ENCODE measurements around the gene BBS9. TPM values are rescaled to one million over a fixed set of nuclear protein-coding genes. Genes with fewer than 3 reads are reported as not detected.

BBS9 gene
- total RNA-seq, 2 experiments from 2014 or later = 16.0 to 20.4 TPM

DNA sequence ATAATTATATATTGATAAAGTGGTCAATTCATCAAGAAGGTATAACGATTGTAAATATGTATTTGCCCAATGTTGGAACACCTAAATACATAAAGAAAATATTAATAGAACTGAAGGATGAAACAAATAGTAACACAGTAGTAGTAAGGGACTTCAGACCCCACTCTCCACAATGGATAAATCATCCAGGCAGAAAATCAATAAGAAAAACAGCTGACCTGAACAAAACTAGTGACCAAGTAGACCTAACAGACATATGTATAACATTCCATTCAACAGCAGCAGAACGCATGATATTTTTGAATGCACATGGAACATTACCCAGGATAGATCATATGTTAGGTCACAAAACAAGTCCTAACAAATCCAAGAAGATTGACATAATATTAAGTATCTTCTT, 489.9 kb downstream of the BBS9 start:
- POLR2A ChIA-PET = no interaction called here
- H3K9me3 ChIP-seq (ENCODE audit: control insufficient read depth in 1 of 2, insufficient read depth in 1 of 2, low read length in 2 of 2) = no peaks in the 10 kb centered on the region
- CTCF ChIA-PET = no interaction called here
- TF ChIP-seq, protein P1, sequence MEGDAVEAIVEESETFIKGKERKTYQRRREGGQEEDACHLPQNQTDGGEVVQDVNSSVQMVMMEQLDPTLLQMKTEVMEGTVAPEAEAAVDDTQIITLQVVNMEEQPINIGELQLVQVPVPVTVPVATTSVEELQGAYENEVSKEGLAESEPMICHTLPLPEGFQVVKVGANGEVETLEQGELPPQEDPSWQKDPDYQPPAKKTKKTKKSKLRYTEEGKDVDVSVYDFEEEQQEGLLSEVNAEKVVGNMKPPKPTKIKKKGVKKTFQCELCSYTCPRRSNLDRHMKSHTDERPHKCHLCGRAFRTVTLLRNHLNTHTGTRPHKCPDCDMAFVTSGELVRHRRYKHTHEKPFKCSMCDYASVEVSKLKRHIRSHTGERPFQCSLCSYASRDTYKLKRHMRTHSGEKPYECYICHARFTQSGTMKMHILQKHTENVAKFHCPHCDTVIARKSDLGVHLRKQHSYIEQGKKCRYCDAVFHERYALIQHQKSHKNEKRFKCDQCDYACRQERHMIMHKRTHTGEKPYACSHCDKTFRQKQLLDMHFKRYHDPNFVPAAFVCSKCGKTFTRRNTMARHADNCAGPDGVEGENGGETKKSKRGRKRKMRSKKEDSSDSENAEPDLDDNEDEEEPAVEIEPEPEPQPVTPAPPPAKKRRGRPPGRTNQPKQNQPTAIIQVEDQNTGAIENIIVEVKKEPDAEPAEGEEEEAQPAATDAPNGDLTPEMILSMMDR (IDR thresholded peaks at IDR 0.05) = no peak
- H3K36me3 ChIP-seq (ENCODE audit: insufficient read depth, low read length) = no peaks in the 10 kb centered on the region
- H3K4me3 ChIP-seq (ENCODE audit: low read length) = no peak overlapping the region
- H3K27me3 ChIP-seq (ENCODE audit: control insufficient read depth in 1 of 2, insufficient read depth in 2 of 2, low read length in 2 of 2) = no peaks in the 10 kb centered on the region
- H3K4me3 Mint-ChIP-seq = no peak overlapping the region
- intact Hi-C loops (cut with DNase I, micrococcal nuclease) = no loop called here
- no peaks in the 10 kb centered on the region for H3K27me3 Mint-ChIP-seq
- DNase-seq (no peak), ATAC-seq (ENCODE audit: poor library complexity) (no peak)
- no peak overlapping the region for H3K27ac ChIP-seq (ENCODE audit: low read depth in 1 of 2, low read length in 2 of 2)
- peaks cover 22% of the 10 kb centered on the region for H3K36me3 Mint-ChIP-seq (ENCODE audit: low read depth)
- H3K4me1 Mint-ChIP-seq (ENCODE audit: low read depth) = no peaks in the 10 kb centered on the region
- H3K27ac Mint-ChIP-seq = no peak overlapping the region
- peaks cover 12% of the 10 kb centered on the region for H3K9me3 Mint-ChIP-seq
- H3K4me1 ChIP-seq (ENCODE audit: insufficient read depth, low read length) = no peaks in the 10 kb centered on the region

DNA sequence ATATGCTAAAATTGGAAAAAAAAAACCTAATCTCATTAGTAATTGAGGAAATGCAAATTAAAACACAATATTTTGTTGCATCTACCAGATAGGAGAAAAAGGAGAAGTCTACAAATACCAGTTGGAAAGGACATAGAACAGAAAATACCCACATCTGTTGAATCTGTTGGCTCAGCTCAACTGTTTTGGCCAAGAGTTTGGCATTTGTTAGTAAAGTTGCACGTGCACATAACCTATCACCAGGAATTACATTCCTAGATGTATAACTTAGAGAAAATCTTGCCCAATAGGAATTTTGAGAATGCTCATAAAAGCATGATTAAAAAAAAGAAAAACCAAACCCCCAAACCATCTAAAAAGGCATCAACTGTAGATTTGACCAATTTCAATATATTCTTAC, 493.9 kb downstream of the BBS9 start:
- Mint-ChIP-seq H3K4me1 (ENCODE audit: low read depth) (no peaks in the 10 kb centered on the region), H3K27ac (no peak overlapping the region), H3K27me3 (no peaks in the 10 kb centered on the region), H3K36me3 (ENCODE audit: low read depth) (peaks cover 25% of the 10 kb centered on the region), H3K4me3 (no peak overlapping the region), H3K9me3 (peaks cover 18% of the 10 kb centered on the region)
- ChIA-PET POLR2A (no interaction called here), CTCF (no interaction called here)
- no peaks in the 10 kb centered on the region for H3K36me3 ChIP-seq (ENCODE audit: insufficient read depth, low read length)
- peaks cover 0 to 4% of the 10 kb centered on the region in 2 experiments for H3K9me3 ChIP-seq (ENCODE audit: control insufficient read depth in 1 of 2, insufficient read depth in 1 of 2, low read length in 2 of 2)
- TF ChIP-seq, protein P1 (IDR thresholded peaks at IDR 0.05) = no peak
- H3K4me3 ChIP-seq (ENCODE audit: low read length) = no peak overlapping the region
- H3K4me1 ChIP-seq (ENCODE audit: insufficient read depth, low read length) = no peaks in the 10 kb centered on the region
- H3K27ac ChIP-seq (ENCODE audit: low read depth in 1 of 2, low read length in 2 of 2) = no peak overlapping the region
- ATAC-seq (ENCODE audit: poor library complexity) (no peak), DNase-seq (no peak)
- intact Hi-C loops (cut with DNase I, micrococcal nuclease) = no loop called here
- H3K27me3 ChIP-seq (ENCODE audit: control insufficient read depth in 1 of 2, insufficient read depth in 2 of 2, low read length in 2 of 2) = no peaks in the 10 kb centered on the region

DNA sequence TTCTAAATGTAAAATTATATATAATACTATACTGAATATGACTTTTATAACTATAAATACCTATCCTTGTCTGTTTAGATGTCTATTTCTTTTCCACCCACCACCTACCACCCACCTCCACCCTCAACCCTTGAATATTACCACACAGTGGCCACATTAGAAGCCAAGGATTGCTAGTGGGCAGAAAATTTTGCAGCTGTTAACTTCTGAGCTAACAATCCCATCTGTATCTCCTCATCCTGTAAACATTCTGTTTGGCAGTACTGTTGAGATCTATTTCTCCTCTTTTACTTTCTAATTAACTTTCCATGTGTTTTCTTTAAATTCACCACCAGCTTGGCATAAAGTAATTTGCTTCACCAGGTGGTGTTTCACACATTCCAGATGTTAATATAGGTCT, 494.9 kb downstream of the BBS9 start:
- CTCF ChIA-PET = interaction anchor here (0.6 kb wide), 1 partner anchor 9 kb away, joined by 3 read pairs; no protein-coding TSS in a partner anchor
- Histone ChIP-seq H3K4me3 (ENCODE audit: low read length) (no peak overlapping the region), H3K4me1 (ENCODE audit: insufficient read depth, low read length) (no peaks in the 10 kb centered on the region), H3K27me3 (ENCODE audit: control insufficient read depth in 1 of 2, insufficient read depth in 2 of 2, low read length in 2 of 2) (no peaks in the 10 kb centered on the region), H3K9me3 (ENCODE audit: control insufficient read depth in 1 of 2, insufficient read depth in 1 of 2, low read length in 2 of 2) (peaks cover 0 to 4% of the 10 kb centered on the region in 2 experiments), H3K27ac (ENCODE audit: low read depth in 1 of 2, low read length in 2 of 2) (no peak overlapping the region), H3K36me3 (ENCODE audit: insufficient read depth, low read length) (no peaks in the 10 kb centered on the region)
- Mint-ChIP-seq H3K27ac (no peak overlapping the region), H3K9me3 (peaks cover 18% of the 10 kb centered on the region), H3K4me3 (no peak overlapping the region), H3K36me3 (ENCODE audit: low read depth) (peaks cover 28% of the 10 kb centered on the region), H3K4me1 (ENCODE audit: low read depth) (no peaks in the 10 kb centered on the region), H3K27me3 (no peaks in the 10 kb centered on the region)
- POLR2A ChIA-PET = interaction anchor here (0.7 kb wide), 1 partner anchor 23 kb away, joined by 4 read pairs; no protein-coding TSS in a partner anchor
- DNase-seq (no peak), ATAC-seq (ENCODE audit: poor library complexity) (no peak)
- TF ChIP-seq, protein P1 (IDR thresholded peaks at IDR 0.05) = no peak
- intact Hi-C loops (cut with DNase I, micrococcal nuclease) = no loop called here
